Measurements from ENCODE around the gene PPP2R5A. TPM values are rescaled to one million over a fixed set of nuclear protein-coding genes. Genes with fewer than 3 reads are reported as not detected.

Gene PPP2R5A
- total RNA-seq, 1 donor from 2014 or later = 20.6 TPM

- H3K4me3 Mint-ChIP-seq = no peak overlapping the region
- no peaks in the 10 kb centered on the region for H3K9me3 Mint-ChIP-seq
- DNase-seq (ENCODE audit: extremely low spot score, unreplicated experiment) = no peak
- H3K4me1 Mint-ChIP-seq (ENCODE audit: unreplicated experiment) = peaks cover 5% of the 10 kb centered on the region
- no peaks in the 10 kb centered on the region for H3K36me3 Mint-ChIP-seq
- H3K27me3 Mint-ChIP-seq = no peaks in the 10 kb centered on the region
- no peak for TF ChIP-seq CTCF (conservative IDR thresholded peaks at IDR 0.05)
- H3K27ac Mint-ChIP-seq = no peak overlapping the region
Observed at GRCh38 chr1:212241501-212241900, 43.7 kb upstream of the PPP2R5A start.

GRCh38 chr1:212241957-212242287, 43.3 kb upstream of the PPP2R5A start:
- DNase-seq (ENCODE audit: extremely low spot score, unreplicated experiment) = no peak
- H3K27me3 Mint-ChIP-seq = no peaks in the 10 kb centered on the region
- H3K4me3 Mint-ChIP-seq = no peak overlapping the region
- H3K36me3 Mint-ChIP-seq = no peaks in the 10 kb centered on the region
- TF ChIP-seq CTCF (conservative IDR thresholded peaks at IDR 0.05) = no peak
- H3K27ac Mint-ChIP-seq = no peak overlapping the region
- H3K9me3 Mint-ChIP-seq = no peaks in the 10 kb centered on the region
- peaks cover 5% of the 10 kb centered on the region for H3K4me1 Mint-ChIP-seq (ENCODE audit: unreplicated experiment)

GRCh38 chr1:212242288-212242984, 42.8 kb upstream of the PPP2R5A start:
- H3K9me3 Mint-ChIP-seq = no peaks in the 10 kb centered on the region
- no peaks in the 10 kb centered on the region for H3K36me3 Mint-ChIP-seq
- H3K27me3 Mint-ChIP-seq = no peaks in the 10 kb centered on the region
- no peak overlapping the region for H3K4me3 Mint-ChIP-seq
- no peak for TF ChIP-seq CTCF (conservative IDR thresholded peaks at IDR 0.05)
- peaks cover 5% of the 10 kb centered on the region for H3K4me1 Mint-ChIP-seq (ENCODE audit: unreplicated experiment)
- no peak overlapping the region for H3K27ac Mint-ChIP-seq
- DNase-seq (ENCODE audit: extremely low spot score, unreplicated experiment) = no peak

- TF ChIP-seq CTCF (conservative IDR thresholded peaks at IDR 0.05) = no peak
- H3K4me1 Mint-ChIP-seq (ENCODE audit: unreplicated experiment) = peaks cover 5% of the 10 kb centered on the region
- H3K27ac Mint-ChIP-seq = no peak overlapping the region
- no peak for DNase-seq (ENCODE audit: extremely low spot score, unreplicated experiment)
- no peaks in the 10 kb centered on the region for H3K36me3 Mint-ChIP-seq
- H3K4me3 Mint-ChIP-seq = no peak overlapping the region
- no peaks in the 10 kb centered on the region for H3K27me3 Mint-ChIP-seq
- no peaks in the 10 kb centered on the region for H3K9me3 Mint-ChIP-seq
Observed at GRCh38 chr1:212242985-212243308, 42.3 kb upstream of the PPP2R5A start.

GRCh38 chr1:212244441-212244840, 40.8 kb upstream of the PPP2R5A start:
- no peaks in the 10 kb centered on the region for H3K36me3 Mint-ChIP-seq
- H3K9me3 Mint-ChIP-seq = peaks cover 4% of the 10 kb centered on the region
- no peak for DNase-seq (ENCODE audit: extremely low spot score, unreplicated experiment)
- no peak for TF ChIP-seq CTCF (conservative IDR thresholded peaks at IDR 0.05)
- H3K4me1 Mint-ChIP-seq (ENCODE audit: unreplicated experiment) = no peaks in the 10 kb centered on the region
- H3K27ac Mint-ChIP-seq = no peak overlapping the region
- no peaks in the 10 kb centered on the region for H3K27me3 Mint-ChIP-seq
- H3K4me3 Mint-ChIP-seq = no peak overlapping the region
